MM.1S (cell line): ENCODE results near the gene BRF1.

ENCODE experiments used
- DNase-seq: peaks from one replicate; pipeline ENCODE4 v3.0.0-alpha.2; 2015
- H2AFZ ChIP-seq: fragments of 300-600 bp; sonication (generic); 2 replicates; pipeline ENCODE4 v1.6.0; 2016; ENCODE audit warnings: antibody characterized with exemption, low read length
- H3F3A ChIP-seq: fragments of 300-600 bp; sonication (generic); 2 replicates; pipeline ENCODE4 v1.6.1; 2016; ENCODE audit warnings: mild to moderate bottlenecking, antibody characterized with exemption, low read length, moderate library complexity, mixed read lengths; ENCODE audit not compliant: insufficient read depth
- H3K27ac ChIP-seq: fragments of 300-600 bp; sonication (generic); 2 replicates; pipeline ENCODE4 v1.5.1; 2016; ENCODE audit warnings: mild to moderate bottlenecking, low read length
- H3K27me3 ChIP-seq: fragments of 300-600 bp; sonication (generic); replicated peaks from 2 replicates; pipeline ENCODE4 v1.6.0; 2016; ENCODE audit warnings: low read length; ENCODE audit not compliant: insufficient read depth
- H3K36me3 ChIP-seq: fragments of 300-600 bp; sonication (generic); replicated peaks from 2 replicates; pipeline ENCODE4 v1.6.1; 2016; ENCODE audit warnings: mild to moderate bottlenecking, low read length, mixed read lengths; ENCODE audit not compliant: insufficient read depth
- H3K4me1 ChIP-seq: fragments of 300-600 bp; sonication (generic); 2 replicates; pipeline ENCODE4 v1.6.1; 2016; ENCODE audit warnings: low read length, mixed read lengths
- H3K4me2 ChIP-seq: fragments of 300-600 bp; sonication (generic); 2 replicates; pipeline ENCODE4 v1.6.0; 2016; ENCODE audit warnings: low read depth, low read length
- H3K4me3 ChIP-seq: fragments of 300-600 bp; sonication (generic); 2 replicates; pipeline ENCODE4 v1.5.1; 2016; ENCODE audit warnings: low read length, mixed read lengths
- H3K79me2 ChIP-seq: fragments of 300-600 bp; sonication (generic); 2 replicates; pipeline ENCODE4 v1.6.1; 2016; ENCODE audit warnings: mixed run types, low read length, mixed read lengths
- H3K9ac ChIP-seq: fragments of 300-600 bp; sonication (generic); 2 replicates; pipeline ENCODE4 v1.6.1; 2016; ENCODE audit warnings: low read length, mixed read lengths
- H3K9me2 ChIP-seq: fragments of 300-600 bp; sonication (generic); replicated peaks from 2 replicates; pipeline ENCODE4 v1.6.1; 2016; ENCODE audit warnings: mild to moderate bottlenecking, low read length, mixed read lengths; ENCODE audit not compliant: insufficient read depth
- H3K9me3 ChIP-seq: fragments of 300-600 bp; sonication (generic); replicated peaks from 2 replicates; pipeline ENCODE4 v1.6.1; 2016; ENCODE audit warnings: mild to moderate bottlenecking, low read length, mixed read lengths; ENCODE audit not compliant: insufficient read depth
- H4K20me1 ChIP-seq: fragments of 300-600 bp; sonication (generic); 2 replicates; pipeline ENCODE4 v1.6.1; 2016; ENCODE audit warnings: mild to moderate bottlenecking, low read length, moderate library complexity, mixed read lengths; ENCODE audit not compliant: insufficient read depth
- EZH2 ChIP-seq: fragments of 300-600 bp; sonication (generic); optimal IDR thresholded peaks from 2 replicates; pipeline ENCODE3; 2017; ENCODE audit warnings: low read depth, mild to moderate bottlenecking, antibody characterized with exemption, low read length, mixed read lengths
- EZH2phosphoT487 ChIP-seq: fragments of 300-600 bp; sonication (generic); IDR thresholded peaks from 2 replicates; pipeline ENCODE4 v1.6.1; 2018; ENCODE audit warnings: antibody characterized with exemption, low read length
- TF ChIP-seq, protein P1 (sequence below): fragments of 300-600 bp; sonication (generic); IDR thresholded peaks from 2 replicates; pipeline ENCODE4 v1.5.1; 2016; ENCODE audit warnings: antibody characterized with exemption, low read length, mixed read lengths

Gene BRF1

DNA sequence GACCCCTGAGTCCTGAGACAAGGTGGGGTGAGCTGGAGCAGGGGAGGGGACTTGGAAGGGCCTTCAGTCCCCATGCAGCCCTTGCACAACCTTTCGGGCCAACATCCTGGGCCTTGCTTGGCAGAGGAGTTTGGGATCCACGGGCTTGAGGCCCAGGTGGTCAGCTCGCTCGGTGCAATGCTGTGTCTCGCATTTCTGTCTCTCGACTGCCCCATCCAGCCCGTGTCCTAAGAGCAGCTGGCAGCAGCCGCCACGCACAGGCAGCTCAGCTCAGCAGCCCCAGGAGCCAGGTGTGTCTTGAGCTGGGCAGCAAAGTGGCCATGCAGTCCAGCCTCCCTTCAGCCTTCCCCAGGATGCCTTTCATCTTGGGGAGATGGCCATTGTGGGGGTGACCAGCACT is 24.5 kb upstream of the BRF1 start:
- H3K9me2 ChIP-seq = no peaks in the 10 kb centered on the region
- no peak overlapping the region for H3K27ac ChIP-seq
- DNase-seq = no peak
- H3K9ac ChIP-seq = no peak overlapping the region
- TF ChIP-seq EZH2 = no peak
- no peak for TF ChIP-seq EZH2phosphoT487
- TF ChIP-seq, protein P1, sequence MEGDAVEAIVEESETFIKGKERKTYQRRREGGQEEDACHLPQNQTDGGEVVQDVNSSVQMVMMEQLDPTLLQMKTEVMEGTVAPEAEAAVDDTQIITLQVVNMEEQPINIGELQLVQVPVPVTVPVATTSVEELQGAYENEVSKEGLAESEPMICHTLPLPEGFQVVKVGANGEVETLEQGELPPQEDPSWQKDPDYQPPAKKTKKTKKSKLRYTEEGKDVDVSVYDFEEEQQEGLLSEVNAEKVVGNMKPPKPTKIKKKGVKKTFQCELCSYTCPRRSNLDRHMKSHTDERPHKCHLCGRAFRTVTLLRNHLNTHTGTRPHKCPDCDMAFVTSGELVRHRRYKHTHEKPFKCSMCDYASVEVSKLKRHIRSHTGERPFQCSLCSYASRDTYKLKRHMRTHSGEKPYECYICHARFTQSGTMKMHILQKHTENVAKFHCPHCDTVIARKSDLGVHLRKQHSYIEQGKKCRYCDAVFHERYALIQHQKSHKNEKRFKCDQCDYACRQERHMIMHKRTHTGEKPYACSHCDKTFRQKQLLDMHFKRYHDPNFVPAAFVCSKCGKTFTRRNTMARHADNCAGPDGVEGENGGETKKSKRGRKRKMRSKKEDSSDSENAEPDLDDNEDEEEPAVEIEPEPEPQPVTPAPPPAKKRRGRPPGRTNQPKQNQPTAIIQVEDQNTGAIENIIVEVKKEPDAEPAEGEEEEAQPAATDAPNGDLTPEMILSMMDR = no peak
- H3K4me1 ChIP-seq = no peaks in the 10 kb centered on the region
- H3K36me3 ChIP-seq = no peaks in the 10 kb centered on the region
- no peak overlapping the region for H3K4me3 ChIP-seq
- H3K27me3 ChIP-seq = no peaks in the 10 kb centered on the region
- H3K4me2 ChIP-seq = no peak overlapping the region
- no peaks in the 10 kb centered on the region for H4K20me1 ChIP-seq
- no peaks in the 10 kb centered on the region; the same call in 1 of the 2 replicates for H3K79me2 ChIP-seq
- H3F3A ChIP-seq = no peaks in the 10 kb centered on the region
- H2AFZ ChIP-seq = no peak overlapping the region
- no peaks in the 10 kb centered on the region for H3K9me3 ChIP-seq

DNA sequence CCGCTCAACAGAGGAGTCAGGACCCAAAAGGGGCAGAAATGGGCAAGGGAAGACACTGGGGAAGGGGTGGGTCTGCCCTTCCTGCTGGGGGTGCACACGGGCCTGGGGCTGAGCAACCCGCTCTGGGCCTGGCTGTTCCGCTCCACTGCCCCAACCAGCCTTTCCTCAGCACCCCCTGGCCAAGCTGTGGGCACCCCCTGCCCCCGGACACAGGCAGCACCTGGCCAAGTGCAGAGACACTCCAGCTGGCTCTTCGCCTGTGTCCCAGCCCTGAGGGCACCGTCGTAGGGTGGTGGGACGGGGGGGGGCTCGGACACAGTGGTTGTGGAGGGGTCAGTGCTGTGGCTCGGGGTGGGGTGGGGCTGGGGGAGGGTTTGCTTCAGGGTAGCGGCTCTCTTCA is 24.1 kb upstream of the BRF1 start:
- no peaks in the 10 kb centered on the region for H3K9me2 ChIP-seq
- H3K79me2 ChIP-seq = no peaks in the 10 kb centered on the region; the same call in 1 of the 2 replicates
- DNase-seq = no peak
- H3F3A ChIP-seq = no peaks in the 10 kb centered on the region
- H3K9ac ChIP-seq = no peak overlapping the region
- H4K20me1 ChIP-seq = no peaks in the 10 kb centered on the region
- H3K9me3 ChIP-seq = no peaks in the 10 kb centered on the region
- TF ChIP-seq EZH2phosphoT487 (no peak), EZH2 (no peak)
- TF ChIP-seq, protein P1 = no peak
- no peak overlapping the region for H3K27ac ChIP-seq
- no peak overlapping the region for H3K4me3 ChIP-seq
- H2AFZ ChIP-seq = no peak overlapping the region
- H3K4me2 ChIP-seq = no peak overlapping the region
- no peaks in the 10 kb centered on the region for H3K27me3 ChIP-seq
- no peaks in the 10 kb centered on the region for H3K36me3 ChIP-seq
- no peaks in the 10 kb centered on the region for H3K4me1 ChIP-seq

DNA sequence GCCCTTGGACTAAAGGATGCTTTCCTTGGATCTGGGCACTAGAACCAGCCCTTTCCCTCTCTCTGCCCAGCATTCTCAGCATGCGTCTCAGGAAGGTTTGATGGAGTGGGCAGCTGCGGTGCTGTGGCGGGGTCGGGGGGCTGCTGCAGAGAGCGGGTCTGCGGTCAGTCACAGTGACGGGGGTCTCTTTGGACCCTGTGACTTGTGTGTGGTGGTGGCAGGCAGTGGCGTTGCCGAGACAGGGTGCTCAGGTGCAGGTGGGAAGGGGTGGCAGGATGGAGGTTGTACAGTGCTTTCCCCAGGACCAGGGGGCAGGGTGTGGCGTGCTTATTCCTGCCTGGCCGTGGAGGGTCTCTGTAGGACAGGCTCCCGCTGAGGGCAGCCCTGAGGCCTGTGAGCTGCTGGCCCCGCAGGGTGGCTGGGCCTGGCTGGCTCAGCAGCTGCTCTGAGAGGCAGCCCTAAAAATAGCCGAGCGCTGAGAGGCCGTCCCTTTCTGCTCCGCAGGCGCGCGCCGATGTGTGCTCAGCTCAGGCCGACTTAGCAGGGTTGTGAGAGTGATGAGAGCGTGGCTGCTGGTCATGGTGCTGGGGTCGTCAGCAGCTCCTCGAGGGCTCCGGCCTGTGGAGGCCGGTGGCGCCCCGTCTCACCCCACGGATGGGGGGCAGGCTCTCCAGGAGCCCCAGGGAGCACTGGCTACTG is 23.4 kb upstream of the BRF1 start:
- no peaks in the 10 kb centered on the region for H3K4me1 ChIP-seq
- DNase-seq = no peak

More for the DNA sequence above, 23.4 kb upstream of the BRF1 start:
- Histone ChIP-seq H3K9me3 (no peaks in the 10 kb centered on the region), H3K79me2 (no peaks in the 10 kb centered on the region; the same call in 1 of the 2 replicates), H3K27ac (no peak overlapping the region), H3K4me2 (no peak overlapping the region), H3K4me3 (no peak overlapping the region), H3K9me2 (no peaks in the 10 kb centered on the region), H3F3A (no peaks in the 10 kb centered on the region), H3K27me3 (no peaks in the 10 kb centered on the region), H3K36me3 (no peaks in the 10 kb centered on the region), H2AFZ (no peak overlapping the region), H3K9ac (no peak overlapping the region), H4K20me1 (no peaks in the 10 kb centered on the region)
- no peak for TF ChIP-seq EZH2phosphoT487
- TF ChIP-seq, protein P1 = no peak
- TF ChIP-seq EZH2 = no peak
